ENCODE results near the gene SINHCAF.
"Not testable (repeated sequence)": the region's sequence is repeated elsewhere in the genome, so short reads cannot be mapped to it uniquely, and the experiment has no call there.

Gene SINHCAF

GRCh38 chr12:31325877-31326631 lies at the start of gene SINHCAF:
SINHCAF (minus strand) TSS chr12:31326150; CDS start chr12:31298204, 27,946 bp downstream.
- DNase-seq, result peak; percentile 97

GRCh38 chr12:31375422-31375821 lies 49.5 kb upstream of the SINHCAF start:
- DNase-seq, result not testable (repeated sequence)

- no peak for DNase-seq
Measured at GRCh38 chr12:31371256-31371620, 45.3 kb upstream of the SINHCAF start.

DNA sequence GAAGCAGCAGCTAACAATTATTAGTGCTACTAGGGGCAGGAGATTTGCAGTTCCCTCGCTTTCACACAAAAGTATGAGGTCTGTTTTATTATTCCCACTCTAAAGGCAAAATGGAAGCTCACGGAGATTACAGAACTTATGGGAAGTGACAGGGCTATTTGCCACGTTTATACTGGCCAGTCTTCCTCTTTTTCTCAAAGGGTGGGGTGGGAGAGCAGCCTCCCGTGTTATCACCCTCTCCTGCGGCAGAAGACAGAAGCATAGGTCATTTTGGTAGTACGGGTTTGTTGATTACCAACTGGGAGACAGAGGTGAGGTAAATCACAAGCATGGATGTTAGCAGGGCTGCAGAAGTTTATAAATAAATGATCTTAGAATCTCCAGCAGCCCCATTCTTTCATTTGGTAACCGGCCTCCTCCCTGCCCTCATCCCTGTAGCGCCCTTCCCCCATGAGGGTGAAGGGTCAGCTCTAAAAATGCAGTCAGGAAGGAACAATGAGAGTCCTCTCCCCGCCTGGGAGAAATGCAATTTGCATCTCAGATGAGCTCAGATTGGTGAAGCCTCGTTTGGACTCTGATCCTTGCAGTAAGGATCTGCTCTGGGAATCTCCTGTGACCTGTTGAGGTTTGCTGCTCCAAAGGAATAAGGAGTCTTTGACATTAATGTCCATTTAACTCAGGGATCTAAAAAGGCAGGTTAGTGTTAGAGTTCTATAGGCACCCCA lies 44.7 kb upstream of the SINHCAF start:
- no peak for DNase-seq

DNA sequence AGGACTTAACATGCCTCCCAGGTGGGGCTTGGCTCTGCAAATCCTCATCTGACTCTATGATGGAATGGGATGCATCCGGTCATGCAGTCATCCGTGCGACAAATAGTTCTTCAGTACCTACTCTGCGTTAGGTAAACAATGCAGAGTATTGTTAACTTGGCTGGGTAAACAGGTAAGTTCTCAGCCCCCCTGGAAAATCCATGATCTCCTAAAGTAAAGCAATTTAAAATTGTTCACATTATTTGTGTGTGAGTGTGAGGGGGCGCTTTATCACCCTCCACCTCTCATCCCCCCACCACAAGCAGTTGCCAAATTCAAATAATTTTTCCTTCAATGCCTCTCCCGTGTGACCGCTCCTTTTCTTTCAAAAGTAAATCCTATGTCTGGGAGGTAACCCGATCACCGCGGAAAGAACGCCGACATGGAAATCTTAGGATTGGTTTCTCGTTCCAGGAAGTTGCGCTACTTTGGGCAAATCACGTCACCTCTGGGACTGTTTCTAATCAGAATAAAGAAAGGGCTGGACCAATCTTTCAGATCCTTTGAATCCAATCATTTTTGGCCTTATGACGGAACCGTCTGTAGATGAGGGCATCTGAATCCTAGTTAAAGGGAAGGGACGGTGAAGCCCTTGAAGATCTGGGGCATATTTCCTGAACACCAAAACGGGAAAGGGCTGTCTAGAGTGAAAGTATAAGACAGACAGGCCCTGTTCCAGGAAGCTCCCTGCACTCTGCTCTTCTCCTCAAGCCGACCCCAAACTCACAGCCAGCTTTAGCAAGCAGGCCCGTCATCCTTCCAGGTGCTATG lies 44.0 kb upstream of the SINHCAF start:
- no peak for DNase-seq

GRCh38 chr12:31368666-31369361 lies 42.9 kb upstream of the SINHCAF start:
- DNase-seq, result no peak

GRCh38 chr12:31366104-31366621 lies 40.2 kb upstream of the SINHCAF start:
- DNase-seq, result no peak

GRCh38 chr12:31363831-31364230 lies 37.9 kb upstream of the SINHCAF start:
- no peak for DNase-seq

DNA sequence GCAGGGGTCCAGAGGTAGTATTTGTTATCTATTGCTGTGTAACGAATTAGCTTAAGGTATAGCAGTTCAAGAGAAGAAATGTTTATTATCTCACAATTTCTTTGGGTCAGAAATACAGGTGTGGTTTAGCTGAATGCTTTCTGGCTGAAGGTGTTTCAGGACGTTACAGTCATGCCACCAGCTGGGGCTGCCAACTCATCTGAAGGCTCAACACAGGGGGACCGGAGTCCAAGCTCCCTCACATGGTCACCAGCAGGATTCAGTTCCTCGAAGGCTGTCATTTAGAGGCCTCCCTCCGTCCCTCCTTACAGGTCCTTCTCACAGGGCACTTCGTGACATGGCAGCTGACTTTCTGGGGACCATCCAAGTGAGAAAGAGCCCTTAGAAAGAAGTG lies 37.5 kb upstream of the SINHCAF start:
- no peak for DNase-seq

DNA sequence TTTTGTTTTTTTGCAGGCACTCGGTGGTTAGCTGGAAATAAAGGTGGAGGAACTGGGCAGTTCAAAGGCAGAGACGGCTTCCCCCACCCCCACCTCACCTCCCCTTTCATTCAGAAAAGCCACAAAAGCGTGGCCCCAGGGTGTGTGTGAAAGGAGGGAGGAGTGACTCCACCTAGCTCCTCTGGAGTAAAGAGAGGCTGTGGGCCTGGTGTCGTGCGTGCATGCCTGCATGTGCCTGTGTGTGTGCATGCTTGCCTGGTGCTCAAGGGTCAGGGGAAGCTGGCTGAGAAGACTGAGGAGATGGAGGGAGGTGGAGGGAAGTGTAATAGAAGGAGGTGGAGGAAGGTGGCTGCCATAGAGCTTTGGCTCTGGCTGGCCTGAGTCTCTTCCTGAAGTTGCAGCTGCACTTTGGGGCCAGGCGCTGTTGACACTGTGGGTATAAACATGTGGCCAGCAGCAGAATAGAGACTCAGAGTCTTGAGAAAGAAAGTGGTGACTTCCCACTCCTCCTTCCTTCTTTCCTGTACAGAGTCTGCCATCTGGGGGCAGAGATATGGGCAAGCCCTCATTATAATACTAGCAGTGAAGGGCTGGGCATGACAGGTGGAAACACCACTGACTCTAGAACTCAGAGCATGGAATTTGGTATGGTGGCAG lies 36.9 kb upstream of the SINHCAF start:
- DNase-seq, result no peak

GRCh38 chr12:31362115-31362758 lies 36.3 kb upstream of the SINHCAF start:
- DNase-seq, result no peak

GRCh38 chr12:31361730-31362114 lies 35.8 kb upstream of the SINHCAF start:
- no peak for DNase-seq

- no peak for DNase-seq
Measured at GRCh38 chr12:31355747-31356107, 29.8 kb upstream of the SINHCAF start.

GRCh38 chr12:31353750-31354708 lies 28.1 kb upstream of the SINHCAF start:
- DNase-seq, result no peak

GRCh38 chr12:31346267-31346666 lies 20.3 kb upstream of the SINHCAF start:
- DNase-seq, result no peak

DNA sequence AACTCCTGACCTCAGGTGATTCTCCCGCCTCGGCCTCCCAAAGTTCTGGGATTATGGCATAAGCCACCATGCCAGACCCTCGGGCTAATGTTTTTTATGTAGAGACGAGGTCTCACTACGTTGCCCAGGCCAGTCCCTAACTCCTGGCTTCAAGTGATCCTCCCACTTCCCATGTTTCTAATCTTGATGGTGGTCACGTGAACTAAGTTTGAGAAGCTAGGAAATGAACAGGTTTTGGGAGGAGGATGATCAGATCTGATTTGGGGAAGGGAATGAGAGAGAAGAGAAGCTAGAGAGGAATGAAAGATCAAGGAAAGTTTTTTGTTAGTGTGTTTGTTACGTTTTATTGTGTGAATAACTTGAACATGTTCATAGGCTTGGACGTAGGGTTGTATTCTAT lies 17.2 kb upstream of the SINHCAF start:
- DNase-seq, result no peak

- DNase-seq, result no peak
Measured at GRCh38 chr12:31342286-31342685, 16.3 kb upstream of the SINHCAF start.

GRCh38 chr12:31339831-31340622 lies 14.1 kb upstream of the SINHCAF start:
- no peak for DNase-seq

- DNase-seq, result no peak
Measured at GRCh38 chr12:31337952-31338351, 12.0 kb upstream of the SINHCAF start.

DNA sequence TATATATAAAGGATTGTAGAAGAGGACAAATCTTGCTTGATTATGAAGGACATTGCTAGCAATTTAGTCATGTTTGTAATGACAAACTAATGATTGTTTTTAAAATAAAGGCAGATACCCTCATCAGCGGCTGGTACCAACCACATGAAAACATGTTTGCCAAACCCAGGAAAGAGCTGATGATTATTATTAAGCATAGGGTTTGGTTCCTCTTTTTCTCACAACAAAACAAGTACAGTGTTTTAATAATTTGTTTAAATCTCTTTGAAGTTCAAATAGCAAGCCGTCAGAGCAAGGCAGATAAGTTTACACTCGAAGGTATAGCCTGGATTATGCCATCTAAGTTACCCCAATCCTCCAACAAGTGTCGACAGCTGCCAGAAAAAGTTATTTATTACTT lies 5.3 kb upstream of the SINHCAF start:
- no peak for DNase-seq
